HepG2 (cell line): ENCODE measurements around the gene RREB1. TPM values are rescaled to one million over a fixed set of nuclear protein-coding genes. Genes with fewer than 3 reads are reported as not detected.

Experiments
- DRAP1 ChIP-seq: IDR thresholded peaks from 2 replicates; pipeline ENCODE4 v1.6.1; 2016; ENCODE audit warnings: missing genetic modification reagents, missing compliant biosample characterization
- EED ChIP-seq: sonication (generic); formaldehyde crosslinking; IDR thresholded peaks from 2 replicates; pipeline ENCODE4 v1.5.0; 2020; ENCODE audit warnings: mild to moderate bottlenecking, missing genetic modification reagents
- GATAD1 ChIP-seq: IDR thresholded peaks from 2 replicates; pipeline ENCODE4 v1.6.1; 2016; ENCODE audit warnings: missing genetic modification reagents, missing compliant biosample characterization
- HDAC2 ChIP-seq: sonication (generic); formaldehyde crosslinking; IDR thresholded peaks from 2 replicates; pipeline ENCODE4 v1.4.0; 2020; ENCODE audit warnings: missing genetic modification reagents
- HMG20A ChIP-seq: IDR thresholded peaks from 2 replicates; pipeline ENCODE4 v1.6.1; 2016; ENCODE audit warnings: borderline replicate concordance
- HNRNPL ChIP-seq: fragments of 200-400 bp; formaldehyde crosslinking; IDR thresholded peaks from 2 replicates; pipeline ENCODE4 v1.6.1; 2017; ENCODE audit warnings: mild to moderate bottlenecking, low read depth, low read length
- IRF2 ChIP-seq: IDR thresholded peaks from 2 replicates; pipeline ENCODE4 v1.6.1; 2018; ENCODE audit warnings: missing genetic modification reagents, missing compliant biosample characterization
- JUND ChIP-seq: sonication (generic); formaldehyde crosslinking; IDR thresholded peaks from 2 replicates; pipeline ENCODE4 v1.8.0; 2022; ENCODE audit warnings: mild to moderate bottlenecking, missing genetic modification reagents
- MIER2 ChIP-seq: IDR thresholded peaks from 2 replicates; pipeline ENCODE4 v1.6.1; 2016; ENCODE audit warnings: missing biosample characterization, missing genetic modification reagents
- MLLT10 ChIP-seq: sonication (generic); formaldehyde crosslinking; IDR thresholded peaks from 2 replicates; pipeline ENCODE4 v1.4.0; 2020; ENCODE audit warnings: missing genetic modification reagents
- NBN ChIP-seq: fragments of 450-650 bp; conservative IDR thresholded peaks from 2 replicates; pipeline ENCODE4 v1.6.1; 2017
- PBX3 ChIP-seq: sonication (generic); formaldehyde crosslinking; IDR thresholded peaks from 2 replicates; pipeline ENCODE4 v1.8.1; 2023; ENCODE audit warnings: missing genetic modification reagents, inconsistent platforms, borderline replicate concordance
- REST ChIP-seq, 2 experiments: IDR thresholded peaks; 2 replicates each; pipeline ENCODE4 v1.6.1; 2011 to 2012; ENCODE audit warnings: low read length in 2 of 2, borderline replicate concordance in 1 of 2, low read depth in 1 of 2, mild to moderate bottlenecking in 1 of 2, moderate library complexity in 1 of 2
- TRIM24 ChIP-seq: sonication (generic); formaldehyde crosslinking; IDR thresholded peaks from 2 replicates; pipeline ENCODE4 v1.8.0; 2022; ENCODE audit warnings: mild to moderate bottlenecking, missing genetic modification reagents
- ZNF280B ChIP-seq: sonication (generic); formaldehyde crosslinking; IDR thresholded peaks from 2 replicates; pipeline ENCODE4 v1.5.0; 2020; ENCODE audit warnings: missing genetic modification reagents, mild to moderate bottlenecking, borderline replicate concordance
- ZNF704 ChIP-seq: sonication (generic); formaldehyde crosslinking; IDR thresholded peaks from 2 replicates; pipeline ENCODE4 v1.8.1; 2023; ENCODE audit warnings: mild to moderate bottlenecking, inconsistent platforms, moderate library complexity, missing genetic modification reagents, borderline replicate concordance
- ZNF777 ChIP-seq: sonication (generic); formaldehyde crosslinking; IDR thresholded peaks from 2 replicates; pipeline ENCODE4 v1.4.0; 2020; ENCODE audit warnings: missing genetic modification reagents
- polyA plus RNA-seq, 8 experiments: library from polyadenylated mRNA; depleted of rRNA in 3 of 8; stranded (reverse) in 7 of 8; unstranded in 1 of 8; fragments of >200 nt; fragmentation: Illumina TruSeq in 4 of 8; extraction: Trizol in 4 of 8; gene quantifications; 2 replicates each; pipeline versions ENCODE4 v1.2.1 to v1.2.3, GENCODE V29; 2011 to 2016; ENCODE audit warnings: low read depth in 4 of 8, missing spikeins in 1 of 8, mixed read lengths in 1 of 8; ENCODE audit not compliant: insufficient read depth in 1 of 8
- total RNA-seq, 5 experiments: library from RNA; depleted of rRNA; stranded (reverse); fragments of >200 nt; fragmentation: Illumina TruSeq; extraction: Trizol; gene quantifications; 2 replicates each; pipeline ENCODE4 v1.2.3, GENCODE V29; 2016; ENCODE audit warnings: low read depth in 1 of 5

RREB1 gene
- total and polyA plus RNA-seq, 2 of the 13 experiments (the other 11 are each of a cell fraction or from before 2014, with no cell fraction given) = 6.1 to 23.2 TPM

GRCh38 chr6:7151381-7151780 is 43.6 kb downstream of the RREB1 start (continued):
- no peak for TF ChIP-seq REST (IDR thresholded peaks at IDR 0.05; ENCODE audit: borderline replicate concordance in 1 of 2, low read depth in 1 of 2, low read length in 2 of 2)
- no peak for TF ChIP-seq ZNF704 (CRISPR knock-in tag)
- no peak for TF ChIP-seq ZNF280B
- TF ChIP-seq HNRNPL = no peak
- TF ChIP-seq PBX3 (CRISPR knock-in tag) = no peak
- no peak for TF ChIP-seq ZNF777
- 0 out of 2 replicates have a peak, but pooled peaks have one; percentile 37 for TF ChIP-seq IRF2 (CRISPR knock-in tag)
- TF ChIP-seq JUND (CRISPR knock-in tag) = no peak
- peak; percentile 27; the same call in 1 of the 2 replicates for TF ChIP-seq DRAP1
- peak; percentile 42; the same call in 1 of the 2 replicates for TF ChIP-seq HDAC2 (CRISPR knock-in tag)
- TF ChIP-seq GATAD1 = peak; percentile 37; the same call in 1 of the 2 replicates
- TF ChIP-seq MLLT10 (CRISPR knock-in tag) = no peak
- 0 out of 2 replicates have a peak, but pooled peaks have one; percentile 14 for TF ChIP-seq TRIM24 (CRISPR knock-in tag)
- TF ChIP-seq EED = no peak
- no peak for TF ChIP-seq NBN
- no peak for TF ChIP-seq MIER2 (CRISPR knock-in tag)
- peak; percentile 14; the same call in 1 of the 2 replicates for TF ChIP-seq HMG20A (CRISPR knock-in tag)
